Measurements from ENCODE around the gene TMEM154. TPM values are rescaled to one million over a fixed set of nuclear protein-coding genes. Genes with fewer than 3 reads are reported as not detected.

TMEM154 gene, protein sequence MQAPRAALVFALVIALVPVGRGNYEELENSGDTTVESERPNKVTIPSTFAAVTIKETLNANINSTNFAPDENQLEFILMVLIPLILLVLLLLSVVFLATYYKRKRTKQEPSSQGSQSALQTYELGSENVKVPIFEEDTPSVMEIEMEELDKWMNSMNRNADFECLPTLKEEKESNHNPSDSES
- 10 to 100 TPM; 20.0 to 22.2 TPM for total RNA-seq

DNA sequence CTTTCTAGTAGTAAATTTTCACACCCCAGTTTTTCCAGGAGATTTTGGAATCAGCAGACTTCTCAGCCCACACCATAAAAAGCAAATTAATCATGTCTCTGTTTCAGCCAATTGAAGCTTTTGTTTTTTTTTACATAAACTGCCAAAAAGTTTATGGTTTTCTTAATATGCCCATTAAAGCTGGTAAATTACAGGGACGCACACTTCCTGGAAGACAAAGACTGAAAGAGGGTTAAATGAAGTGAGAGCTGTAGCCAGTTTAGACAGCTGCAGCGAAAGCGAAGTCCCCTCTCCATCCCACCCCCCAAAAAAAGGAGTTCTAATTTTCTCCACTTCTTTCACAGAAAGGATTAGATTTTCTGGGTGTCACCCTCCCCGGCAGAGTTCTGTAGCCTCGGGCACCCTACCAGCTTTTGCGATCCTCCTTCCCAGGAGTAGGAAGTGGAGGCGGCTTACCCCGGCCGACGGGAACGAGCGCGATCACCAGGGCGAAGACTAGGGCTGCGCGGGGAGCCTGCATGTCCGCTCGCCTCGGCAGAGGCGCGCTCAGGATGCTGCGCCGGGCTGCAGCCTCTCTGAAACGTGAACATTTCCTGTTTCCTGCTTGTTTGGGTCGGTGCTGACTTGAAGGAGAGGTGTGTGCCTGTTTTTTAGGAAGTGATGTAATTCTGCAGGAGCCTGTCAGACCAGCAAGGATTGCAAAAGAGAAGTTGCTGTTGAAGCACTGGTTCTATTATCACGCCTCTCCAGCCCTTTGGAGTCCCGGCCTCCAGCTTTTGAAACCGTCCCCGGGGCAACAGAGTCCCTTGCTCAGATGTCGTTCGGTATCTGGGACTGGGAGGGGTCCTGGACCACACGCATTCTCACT lies at the start of gene TMEM154:
Gene TMEM154 (minus strand): TSS at position 584 of the 868 bp plus-strand sequence. CDS start 64 bp downstream, at position 520.
- Mint-ChIP-seq H3K9me3 (ENCODE audit: insufficient read depth) (no peaks in the 10 kb centered on the region), H3K27ac (peak within 1 kb of the TSS; percentile 94), H3K4me1 (ENCODE audit: low read depth) (peaks cover 44% of the 10 kb centered on the region), H3K36me3 (ENCODE audit: low read depth) (peaks cover 6% of the 10 kb centered on the region), H3K27me3 (ENCODE audit: low read depth) (no peaks in the 10 kb centered on the region), H3K4me3 (peak within 1 kb of the TSS; percentile 90)
- CTCF ChIA-PET: interaction anchor here (0.8 to 6.6 kb wide), 5 partner anchors 15 to 225 kb away, joined by 3 to 46 read pairs (median 4); no protein-coding TSS in a partner anchor
- peak; percentile 99 for ATAC-seq
- DNase-seq: peak; percentile 84
- POLR2A ChIA-PET: interaction anchor here (0.6 to 3.3 kb wide), 9 partner anchors 12 to 217 kb away, joined by 3 to 17 read pairs (median 6); partner anchors contain the start of genes ARFIP1 and TIGD4

DNA sequence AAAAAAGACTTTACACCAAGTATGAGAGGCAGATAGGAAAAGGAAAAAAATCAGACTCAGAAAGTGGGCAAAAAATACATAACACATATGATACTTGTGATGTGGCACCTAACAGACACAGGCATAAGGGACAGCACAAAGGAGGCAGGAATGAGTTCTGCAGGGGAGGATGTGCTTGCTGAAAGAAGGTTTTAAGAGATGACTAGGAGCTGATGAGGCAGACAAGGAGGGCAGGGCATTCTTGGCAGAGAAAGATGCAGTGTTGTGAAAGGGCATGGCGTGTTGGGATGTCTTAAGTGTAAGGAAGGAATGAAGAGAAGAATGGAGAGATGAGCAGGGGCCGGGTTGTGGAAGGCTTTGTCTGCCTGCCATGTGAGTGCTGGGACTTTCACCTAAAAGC lies 49.7 kb upstream of the TMEM154 start:
- no peak overlapping the region for H3K4me3 Mint-ChIP-seq

DNA sequence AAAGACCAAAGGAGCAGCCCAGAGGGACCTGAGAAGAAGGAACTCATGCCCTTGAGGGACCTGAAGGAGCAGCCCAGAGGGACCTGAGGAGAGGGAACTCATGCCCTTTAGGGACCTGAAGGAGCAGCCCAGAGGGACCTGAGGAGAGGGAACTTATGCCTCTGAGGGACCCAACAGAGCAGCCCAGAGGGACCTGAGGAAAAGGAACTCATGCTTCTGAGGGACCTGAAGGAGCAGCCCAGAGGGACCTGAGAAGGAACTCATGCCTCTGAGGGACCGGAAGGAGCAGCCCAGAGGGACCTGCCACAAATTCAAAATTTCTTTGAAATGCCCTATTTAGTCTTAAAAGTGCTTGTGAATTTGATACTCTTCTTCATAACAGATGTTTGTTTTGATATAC lies 48.5 kb upstream of the TMEM154 start:
- H3K36me3 Mint-ChIP-seq (ENCODE audit: low read depth): no peaks in the 10 kb centered on the region
- H3K27me3 Mint-ChIP-seq (ENCODE audit: low read depth): peaks cover 6% of the 10 kb centered on the region
- POLR2A ChIA-PET: no interaction called here
- H3K4me1 Mint-ChIP-seq (ENCODE audit: low read depth): no peaks in the 10 kb centered on the region
- DNase-seq: no peak
- no peak overlapping the region for H3K27ac Mint-ChIP-seq
- H3K9me3 Mint-ChIP-seq (ENCODE audit: insufficient read depth): no peaks in the 10 kb centered on the region
- no peak for ATAC-seq
- no peak overlapping the region for H3K4me3 Mint-ChIP-seq
- CTCF ChIA-PET: interaction anchor here (0.8 to 1.7 kb wide), 2 partner anchors 227 to 320 kb away, joined by 3 to 6 read pairs; no protein-coding TSS in a partner anchor

More for the DNA sequence above, 49.7 kb upstream of the TMEM154 start:
- no peak overlapping the region for H3K27ac Mint-ChIP-seq
- H3K36me3 Mint-ChIP-seq (ENCODE audit: low read depth): no peaks in the 10 kb centered on the region
- no peaks in the 10 kb centered on the region for H3K9me3 Mint-ChIP-seq (ENCODE audit: insufficient read depth)
- ChIA-PET POLR2A (no interaction called here), CTCF (no interaction called here)
- peaks cover 6% of the 10 kb centered on the region for H3K27me3 Mint-ChIP-seq (ENCODE audit: low read depth)
- ATAC-seq (no peak), DNase-seq (no peak)
- H3K4me1 Mint-ChIP-seq (ENCODE audit: low read depth): no peaks in the 10 kb centered on the region

DNA sequence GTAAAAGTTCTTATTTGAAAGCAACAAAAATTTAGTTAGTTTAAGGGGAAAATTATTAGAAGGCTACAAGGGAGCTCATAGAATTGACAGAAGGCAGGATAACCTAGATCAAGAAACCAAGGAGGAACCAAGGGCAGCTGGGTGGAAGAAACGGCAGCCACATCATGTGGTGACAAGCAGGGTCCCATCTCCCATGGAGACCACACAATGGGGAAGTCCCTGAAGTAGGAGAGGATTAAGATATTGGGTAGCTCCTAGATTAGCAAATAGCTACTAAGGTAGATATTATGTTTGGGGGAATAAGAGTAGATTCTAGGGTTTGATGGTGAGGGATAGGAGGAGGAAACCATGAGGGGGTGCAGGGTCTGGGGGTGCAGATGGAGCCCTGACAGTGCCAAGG lies 48.0 kb upstream of the TMEM154 start:
- DNase-seq (no peak), ATAC-seq (no peak)
- no peaks in the 10 kb centered on the region for H3K4me1 Mint-ChIP-seq (ENCODE audit: low read depth)
- H3K27ac Mint-ChIP-seq: no peak overlapping the region
- CTCF ChIA-PET: interaction anchor here (0.8 to 1.7 kb wide), 2 partner anchors 226 to 319 kb away, joined by 3 to 6 read pairs; no protein-coding TSS in a partner anchor
- H3K4me3 Mint-ChIP-seq: no peak overlapping the region
- no peaks in the 10 kb centered on the region for H3K9me3 Mint-ChIP-seq (ENCODE audit: insufficient read depth)
- POLR2A ChIA-PET: interaction anchor here (0.8 kb wide), 1 partner anchor 191 kb away, joined by 3 read pairs; no protein-coding TSS in a partner anchor
- H3K36me3 Mint-ChIP-seq (ENCODE audit: low read depth): no peaks in the 10 kb centered on the region
- peaks cover 8% of the 10 kb centered on the region for H3K27me3 Mint-ChIP-seq (ENCODE audit: low read depth)

DNA sequence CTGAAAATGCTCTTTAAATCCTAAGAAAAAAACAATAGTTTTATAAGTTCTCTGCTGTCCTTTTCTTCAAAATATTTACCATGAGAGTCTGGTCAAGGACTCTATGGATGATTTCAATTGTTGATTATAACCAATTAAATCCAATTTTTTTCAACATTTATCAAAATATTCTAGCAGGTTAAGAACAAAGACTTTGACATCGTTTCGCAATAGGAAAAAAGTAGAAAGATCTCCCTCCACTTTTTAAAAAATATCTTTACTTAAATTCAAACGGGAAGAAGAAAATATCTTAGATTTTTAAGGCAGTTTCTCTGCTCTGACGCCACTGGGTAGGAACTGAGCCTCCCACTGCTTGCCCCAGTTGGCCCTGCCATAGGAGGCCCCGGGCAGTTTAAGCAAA lies 44.7 kb upstream of the TMEM154 start:
- Mint-ChIP-seq H3K27me3 (ENCODE audit: low read depth) (peaks cover 13% of the 10 kb centered on the region), H3K36me3 (ENCODE audit: low read depth) (no peaks in the 10 kb centered on the region), H3K27ac (no peak overlapping the region), H3K4me3 (no peak overlapping the region), H3K4me1 (ENCODE audit: low read depth) (no peaks in the 10 kb centered on the region), H3K9me3 (ENCODE audit: insufficient read depth) (no peaks in the 10 kb centered on the region)
- ChIA-PET POLR2A (no interaction called here), CTCF (no interaction called here)
- DNase-seq: no peak
- ATAC-seq: no peak

DNA sequence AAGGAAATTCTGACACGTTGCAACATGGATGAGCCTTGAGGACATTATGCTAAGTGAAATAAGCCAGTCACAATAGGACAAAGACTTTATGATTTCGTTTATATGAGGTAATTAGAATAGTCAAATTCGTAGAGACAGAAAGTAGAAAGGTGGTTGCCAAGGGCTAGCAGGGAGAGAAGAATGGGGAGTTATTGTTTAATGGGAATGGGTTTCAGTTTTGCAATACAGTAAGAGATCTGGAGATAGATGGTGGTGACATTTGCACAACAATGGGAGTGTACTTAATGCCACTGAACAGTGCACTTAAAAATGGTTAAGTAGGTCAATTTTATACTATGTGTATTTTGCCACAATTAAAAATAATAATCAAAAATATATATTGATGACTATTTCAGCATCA lies 43.4 kb upstream of the TMEM154 start:
- peaks cover 13% of the 10 kb centered on the region for H3K27me3 Mint-ChIP-seq (ENCODE audit: low read depth)
- ChIA-PET CTCF (interaction anchor here (0.8 kb wide), 1 partner anchor 10 kb away, joined by 3 read pairs; no protein-coding TSS in a partner anchor), POLR2A (no interaction called here)
- H3K36me3 Mint-ChIP-seq (ENCODE audit: low read depth): no peaks in the 10 kb centered on the region
- no peak overlapping the region for H3K4me3 Mint-ChIP-seq
- no peaks in the 10 kb centered on the region for H3K9me3 Mint-ChIP-seq (ENCODE audit: insufficient read depth)
- no peak overlapping the region for H3K27ac Mint-ChIP-seq
- no peaks in the 10 kb centered on the region for H3K4me1 Mint-ChIP-seq (ENCODE audit: low read depth)
- no peak for ATAC-seq
- DNase-seq: no peak

DNA sequence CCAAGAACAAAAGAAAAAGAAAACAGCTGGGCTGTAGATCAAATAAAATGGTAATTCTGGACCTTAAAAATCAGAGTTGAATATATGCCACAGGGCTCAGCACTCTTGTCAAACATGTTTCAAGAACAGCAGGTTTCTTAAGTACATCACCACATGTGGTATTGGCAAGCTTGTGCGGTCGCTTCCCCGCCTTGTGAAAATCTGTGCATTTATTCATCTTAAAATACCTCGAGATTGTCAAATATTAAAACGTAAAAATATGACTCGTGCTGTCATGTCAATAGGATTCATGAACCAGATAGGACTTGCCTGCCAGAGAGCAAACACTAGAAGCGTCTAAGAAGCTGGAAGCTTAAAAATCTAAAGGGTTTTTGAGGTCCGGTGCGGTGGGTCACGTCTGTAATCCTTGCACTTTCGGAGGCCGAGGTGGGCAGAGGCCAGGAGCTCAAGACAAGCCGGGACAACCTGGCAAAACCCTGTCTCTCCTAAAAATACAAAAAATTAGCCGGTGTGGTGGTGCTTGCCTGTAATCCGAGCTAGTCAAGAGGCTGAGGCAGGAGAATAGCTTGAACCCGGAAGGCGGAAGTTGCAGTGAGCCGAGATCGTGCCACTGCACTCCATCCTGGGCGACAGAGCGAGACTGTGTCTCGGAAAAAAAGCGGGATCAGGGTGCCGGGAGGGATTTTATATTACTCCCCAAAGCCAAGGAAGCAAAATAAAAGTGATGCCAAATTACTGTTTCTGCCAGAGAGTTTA lies 40.2 kb upstream of the TMEM154 start:
- no peaks in the 10 kb centered on the region for H3K4me1 Mint-ChIP-seq (ENCODE audit: low read depth)
- ChIA-PET CTCF (interaction anchor here (1.7 kb wide), 1 partner anchor 16 kb away, joined by 7 read pairs; no protein-coding TSS in a partner anchor), POLR2A (no interaction called here)
- no peak overlapping the region for H3K27ac Mint-ChIP-seq
- DNase-seq (no peak), ATAC-seq (no peak)
- no peak overlapping the region for H3K4me3 Mint-ChIP-seq
- peaks cover 7% of the 10 kb centered on the region for H3K27me3 Mint-ChIP-seq (ENCODE audit: low read depth)
- no peaks in the 10 kb centered on the region for H3K9me3 Mint-ChIP-seq (ENCODE audit: insufficient read depth)
- H3K36me3 Mint-ChIP-seq (ENCODE audit: low read depth): peaks cover 3% of the 10 kb centered on the region

DNA sequence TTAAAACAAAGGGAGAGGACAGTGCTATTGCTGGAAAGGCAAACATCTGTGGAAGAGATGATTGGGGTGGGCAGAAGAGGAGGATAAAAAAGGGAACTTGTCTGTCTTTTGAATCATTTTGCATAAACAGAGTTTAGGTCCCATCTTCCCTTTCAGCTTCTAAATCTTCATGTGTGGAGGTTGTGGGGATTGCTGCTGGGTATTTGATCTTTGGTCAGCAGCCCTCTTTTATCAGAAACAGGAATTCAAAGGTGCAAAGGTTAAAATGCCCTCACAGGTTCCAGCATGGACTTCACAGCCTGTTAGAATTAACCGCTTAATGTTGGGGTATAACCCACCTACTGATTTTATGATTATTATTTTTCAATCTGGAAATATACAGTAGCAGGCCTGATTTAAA lies 39.5 kb upstream of the TMEM154 start:
- H3K4me1 Mint-ChIP-seq (ENCODE audit: low read depth): no peaks in the 10 kb centered on the region
- peaks cover 5% of the 10 kb centered on the region for H3K9me3 Mint-ChIP-seq (ENCODE audit: insufficient read depth)
- DNase-seq (no peak), ATAC-seq (no peak)
- ChIA-PET CTCF (interaction anchor here (1.7 kb wide), 1 partner anchor 16 kb away, joined by 7 read pairs; no protein-coding TSS in a partner anchor), POLR2A (no interaction called here)
- H3K4me3 Mint-ChIP-seq: no peak overlapping the region
- peaks cover 7% of the 10 kb centered on the region for H3K27me3 Mint-ChIP-seq (ENCODE audit: low read depth)
- peaks cover 3% of the 10 kb centered on the region for H3K36me3 Mint-ChIP-seq (ENCODE audit: low read depth)
- no peak overlapping the region for H3K27ac Mint-ChIP-seq

DNA sequence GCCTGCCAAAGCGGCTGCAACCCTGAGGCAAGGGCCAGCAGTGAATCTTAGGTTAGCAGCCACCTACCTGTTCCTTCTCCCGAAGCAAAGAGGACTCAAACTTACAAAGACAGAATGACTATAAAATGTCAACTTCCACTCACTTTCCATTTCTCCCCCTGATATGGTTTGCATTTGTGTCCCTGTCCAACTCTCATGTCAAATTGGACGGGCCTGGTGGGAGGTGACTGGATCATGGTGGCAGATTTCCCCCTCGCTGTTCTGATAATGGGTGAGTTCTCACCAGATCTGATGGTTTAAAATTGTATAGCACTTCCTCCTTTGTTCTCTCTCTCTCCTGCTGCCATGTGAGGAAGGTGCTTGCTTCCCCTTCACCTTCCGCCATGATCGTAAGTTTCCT lies 35.3 kb upstream of the TMEM154 start:
- POLR2A ChIA-PET: no interaction called here
- Mint-ChIP-seq H3K27ac (no peak overlapping the region), H3K27me3 (ENCODE audit: low read depth) (peaks cover 2% of the 10 kb centered on the region), H3K4me1 (ENCODE audit: low read depth) (no peaks in the 10 kb centered on the region), H3K36me3 (ENCODE audit: low read depth) (peaks cover 3% of the 10 kb centered on the region), H3K9me3 (ENCODE audit: insufficient read depth) (peaks cover 7% of the 10 kb centered on the region), H3K4me3 (no peak overlapping the region)
- DNase-seq: no peak
- CTCF ChIA-PET: interaction anchor here (1.0 kb wide), 1 partner anchor 75 kb away, joined by 3 read pairs; no protein-coding TSS in a partner anchor
- ATAC-seq: no peak

DNA sequence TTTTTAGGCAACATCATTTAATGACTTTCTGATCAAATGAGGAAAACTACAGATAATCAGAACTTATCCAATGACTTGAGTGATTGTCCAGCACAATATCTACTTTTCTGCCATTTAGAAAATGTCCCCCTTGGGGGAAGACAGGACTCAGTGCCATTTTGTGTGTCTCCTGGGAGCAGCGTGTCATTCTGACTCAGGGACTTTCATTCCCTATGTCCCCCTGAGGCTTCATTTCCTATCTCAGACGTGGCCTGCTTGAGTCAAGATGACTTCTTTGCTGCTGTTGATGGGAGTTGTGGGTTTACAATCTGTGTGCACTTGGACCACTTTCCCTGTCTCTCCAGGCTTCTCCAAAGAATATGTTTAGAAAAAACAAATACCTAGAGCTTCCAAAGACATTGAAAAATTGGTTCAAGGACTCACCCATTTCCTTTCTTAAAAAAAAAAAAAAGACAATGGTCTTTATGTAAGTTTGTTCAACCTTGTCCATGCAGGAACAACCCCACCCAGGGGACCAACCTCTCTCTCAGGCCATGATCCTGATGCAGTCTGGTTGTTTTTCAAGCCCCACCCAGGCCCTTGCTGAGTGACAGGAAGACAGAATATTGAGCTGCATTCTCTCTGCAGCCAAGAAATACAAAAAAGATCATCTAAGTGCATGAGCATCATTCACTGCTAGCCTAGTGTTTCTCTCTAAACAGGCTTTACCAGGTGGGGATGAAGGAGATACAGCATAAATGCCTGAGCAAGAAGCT lies 34.3 kb upstream of the TMEM154 start:
- Mint-ChIP-seq H3K9me3 (ENCODE audit: insufficient read depth) (peaks cover 7% of the 10 kb centered on the region), H3K4me3 (no peak overlapping the region), H3K36me3 (ENCODE audit: low read depth) (peaks cover 3% of the 10 kb centered on the region), H3K27me3 (ENCODE audit: low read depth) (peaks cover 2% of the 10 kb centered on the region), H3K27ac (no peak overlapping the region), H3K4me1 (ENCODE audit: low read depth) (no peaks in the 10 kb centered on the region)
- POLR2A ChIA-PET: no interaction called here
- ATAC-seq: no peak
- CTCF ChIA-PET: interaction anchor here (0.8 to 1.0 kb wide), 2 partner anchors 22 to 74 kb away, joined by 3 read pairs; no protein-coding TSS in a partner anchor
- no peak for DNase-seq
